GM12801 (cell line): ENCODE results near the gene TUBD1.

Experiments
- TF ChIP-seq, protein P1 (sequence below): IDR thresholded peaks from one replicate; pipeline ENCODE4 v1.5.1; 2011; ENCODE audit warnings: control low read depth; ENCODE audit not compliant: insufficient read length; ENCODE audit errors: extremely low read depth

Gene TUBD1

DNA sequence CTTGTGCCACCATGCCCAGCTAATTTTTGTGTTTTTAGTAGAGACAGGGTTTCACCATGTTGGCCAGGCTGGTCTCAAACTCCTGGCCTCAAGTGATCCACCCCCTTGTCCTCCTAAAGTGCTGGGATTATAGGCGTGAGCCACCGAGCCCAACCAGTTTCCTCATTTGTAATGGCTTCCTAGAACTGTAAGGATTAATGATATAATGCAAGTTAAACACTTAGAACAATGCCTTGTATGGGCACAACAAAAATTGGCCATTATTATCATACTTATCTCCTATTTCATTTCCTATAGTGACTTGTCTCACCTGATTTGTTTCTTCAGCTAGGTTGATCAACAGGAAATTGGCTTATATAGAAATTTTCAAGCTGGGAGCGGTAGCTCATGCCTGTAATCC lies 14.1 kb downstream of the TUBD1 start:
- TF ChIP-seq, protein P1, sequence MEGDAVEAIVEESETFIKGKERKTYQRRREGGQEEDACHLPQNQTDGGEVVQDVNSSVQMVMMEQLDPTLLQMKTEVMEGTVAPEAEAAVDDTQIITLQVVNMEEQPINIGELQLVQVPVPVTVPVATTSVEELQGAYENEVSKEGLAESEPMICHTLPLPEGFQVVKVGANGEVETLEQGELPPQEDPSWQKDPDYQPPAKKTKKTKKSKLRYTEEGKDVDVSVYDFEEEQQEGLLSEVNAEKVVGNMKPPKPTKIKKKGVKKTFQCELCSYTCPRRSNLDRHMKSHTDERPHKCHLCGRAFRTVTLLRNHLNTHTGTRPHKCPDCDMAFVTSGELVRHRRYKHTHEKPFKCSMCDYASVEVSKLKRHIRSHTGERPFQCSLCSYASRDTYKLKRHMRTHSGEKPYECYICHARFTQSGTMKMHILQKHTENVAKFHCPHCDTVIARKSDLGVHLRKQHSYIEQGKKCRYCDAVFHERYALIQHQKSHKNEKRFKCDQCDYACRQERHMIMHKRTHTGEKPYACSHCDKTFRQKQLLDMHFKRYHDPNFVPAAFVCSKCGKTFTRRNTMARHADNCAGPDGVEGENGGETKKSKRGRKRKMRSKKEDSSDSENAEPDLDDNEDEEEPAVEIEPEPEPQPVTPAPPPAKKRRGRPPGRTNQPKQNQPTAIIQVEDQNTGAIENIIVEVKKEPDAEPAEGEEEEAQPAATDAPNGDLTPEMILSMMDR: no peak

DNA sequence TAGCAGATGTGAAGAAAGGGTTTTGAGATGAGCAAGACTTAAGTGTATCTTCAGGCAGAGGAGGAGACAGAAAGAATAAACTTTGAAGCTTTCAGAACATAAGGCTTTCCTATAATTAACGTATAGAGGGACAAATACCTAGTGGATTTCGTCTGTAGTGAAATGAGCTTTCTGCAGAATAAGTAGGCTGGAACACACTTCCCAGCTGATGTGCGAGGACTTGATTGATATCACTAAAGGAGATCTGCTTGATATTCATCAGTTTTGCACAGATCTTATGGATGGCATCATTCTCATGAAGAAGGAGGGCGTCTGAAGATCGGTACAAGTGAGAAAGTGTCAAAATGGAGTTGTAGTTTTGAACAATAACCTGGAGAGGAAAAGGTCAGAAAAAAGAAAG lies 14.8 kb downstream of the TUBD1 start:
- TF ChIP-seq, protein P1: no peak

DNA sequence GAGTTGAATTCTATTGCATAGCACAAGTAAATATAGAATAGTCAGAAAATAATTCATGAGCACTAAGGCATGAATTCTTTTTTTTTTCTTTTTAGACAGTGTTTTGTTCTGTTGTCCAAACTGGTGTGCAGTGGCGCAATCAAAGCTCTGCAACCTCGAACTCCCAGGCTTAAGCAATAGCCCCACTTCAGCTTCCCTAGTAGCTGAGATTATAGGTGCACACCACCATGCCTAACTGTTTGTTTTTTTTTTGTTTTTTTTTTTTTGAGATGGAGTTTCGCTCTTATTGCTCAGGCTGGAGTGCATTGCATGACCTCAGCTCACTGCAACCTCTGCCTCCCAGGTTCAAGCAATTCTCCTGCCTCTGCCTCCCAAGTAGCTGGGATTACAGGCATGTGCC lies 16.6 kb downstream of the TUBD1 start:
- TF ChIP-seq, protein P1: no peak

DNA sequence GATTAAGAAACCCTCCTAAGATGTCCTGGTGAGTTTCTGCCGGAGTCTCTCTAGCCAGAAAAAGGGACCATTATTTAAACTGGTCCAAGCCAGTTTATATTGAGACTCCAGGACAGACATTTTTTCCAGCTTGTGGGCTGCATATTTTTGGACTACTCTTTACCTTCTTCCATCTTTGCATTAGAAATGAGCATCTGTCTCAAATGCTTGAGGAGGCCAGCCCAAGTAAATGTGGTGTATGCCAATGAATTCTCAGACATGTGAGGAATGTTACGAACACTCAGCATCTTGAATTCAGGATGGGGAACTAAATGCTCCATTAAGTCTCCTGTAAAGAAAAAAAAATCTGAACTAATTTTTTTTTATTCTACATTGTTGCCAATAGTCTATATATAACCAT lies 18.4 kb downstream of the TUBD1 start:
- TF ChIP-seq, protein P1: no peak

DNA sequence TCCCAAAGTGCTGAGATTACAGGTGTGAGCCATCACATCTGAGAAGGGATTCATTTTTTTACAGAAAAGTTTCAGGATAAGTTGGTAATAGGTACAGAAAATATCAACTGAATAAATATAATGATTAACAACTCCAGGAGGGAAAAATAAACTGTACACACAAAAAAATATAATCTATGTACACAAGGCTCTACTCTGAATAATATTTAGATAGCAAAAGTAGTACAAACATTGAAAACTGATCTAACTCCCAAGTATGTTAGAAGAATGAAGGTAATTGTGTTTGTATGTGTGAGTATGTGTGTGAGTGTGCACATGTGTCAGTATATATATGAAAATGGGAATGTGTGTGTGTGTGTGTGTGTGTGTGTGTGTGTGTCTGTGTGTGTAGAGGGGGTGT lies 20.4 kb downstream of the TUBD1 start:
- TF ChIP-seq, protein P1: no peak

DNA sequence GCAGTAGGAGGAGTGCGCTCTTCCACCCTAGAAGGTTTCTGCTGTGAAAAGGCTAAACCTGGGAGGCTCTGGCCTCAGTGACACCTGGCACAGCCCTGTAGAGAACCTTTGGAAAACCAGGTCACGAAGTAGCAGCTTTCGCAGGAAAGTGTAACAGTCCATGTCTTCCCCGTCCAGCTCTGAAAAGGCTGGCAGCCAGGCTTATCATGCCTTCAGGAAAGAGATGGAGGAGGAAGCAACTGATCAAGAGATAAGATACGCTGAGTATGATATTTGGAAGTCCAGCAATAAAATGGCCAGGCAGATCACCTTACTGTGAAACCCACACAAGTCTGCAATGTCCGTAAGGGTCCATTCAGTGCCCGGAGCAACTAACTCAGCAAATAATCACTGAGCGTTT lies 22.3 kb downstream of the TUBD1 start:
- TF ChIP-seq, protein P1: no peak

DNA sequence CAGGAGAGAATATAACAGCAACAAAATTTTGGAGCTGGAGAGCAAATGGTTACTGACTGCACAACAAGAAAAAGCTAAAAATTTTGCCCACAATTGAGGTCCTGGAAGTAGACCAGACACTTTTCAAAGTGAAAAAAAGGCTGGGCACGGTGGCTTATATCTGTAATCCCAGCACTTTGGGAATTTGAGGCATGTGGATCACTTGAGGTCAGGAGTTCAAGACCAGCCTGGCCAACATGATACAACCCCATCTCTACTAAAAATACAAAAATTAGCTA lies 22.9 kb downstream of the TUBD1 start:
- TF ChIP-seq, protein P1: no peak

DNA sequence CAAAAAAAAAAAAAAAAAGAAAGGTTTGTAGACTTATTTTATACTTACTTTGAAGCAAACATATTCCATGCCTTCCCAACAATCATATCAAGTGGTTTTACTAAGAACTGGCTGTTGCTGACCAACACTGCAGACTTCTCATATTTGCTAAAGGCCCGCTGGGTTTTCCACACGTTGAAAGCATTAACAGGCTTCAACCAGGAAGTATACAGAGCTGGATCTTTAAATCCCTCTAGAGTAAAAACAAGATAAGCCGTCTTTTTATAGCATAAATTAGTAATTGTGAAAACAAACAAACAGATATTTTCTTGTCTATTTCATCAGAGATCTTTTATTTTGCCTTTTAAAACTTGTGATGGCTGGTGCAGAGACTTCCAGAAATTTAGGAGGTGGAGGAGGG lies 29.1 kb downstream of the TUBD1 start:
- TF ChIP-seq, protein P1: no peak
